ENCODE data around the gene SH3D19. TPM values are rescaled to one million over a fixed set of nuclear protein-coding genes. Genes with fewer than 3 reads are reported as not detected.

SH3D19 gene
- total RNA-seq, 1 experiment from 2014 or later = 19.3 TPM

GRCh38 chr4:151199319-151200190, 125.8 kb downstream of the SH3D19 start:
- no peak for DNase-seq (ENCODE audit: extremely low read depth, low read depth)

GRCh38 chr4:151198748-151199147, 126.7 kb downstream of the SH3D19 start:
- no peak for DNase-seq (ENCODE audit: extremely low read depth, low read depth)

- no peak for DNase-seq (ENCODE audit: extremely low read depth, low read depth)
Measured at GRCh38 chr4:151197247-151197646, 128.2 kb downstream of the SH3D19 start.

- DNase-seq (ENCODE audit: extremely low read depth, low read depth) = no peak
Measured at GRCh38 chr4:151195801-151196200, 129.6 kb downstream of the SH3D19 start.

GRCh38 chr4:151193414-151193813, 132.0 kb downstream of the SH3D19 start:
- no peak for DNase-seq (ENCODE audit: extremely low read depth, low read depth)

- no peak for DNase-seq (ENCODE audit: extremely low read depth, low read depth)
Measured at GRCh38 chr4:151192556-151193235, 132.7 kb downstream of the SH3D19 start.

GRCh38 chr4:151184523-151185458, 140.6 kb downstream of the SH3D19 start:
- no peak for DNase-seq (ENCODE audit: extremely low read depth, low read depth)

- no peak for DNase-seq (ENCODE audit: extremely low read depth, low read depth)
Measured at GRCh38 chr4:151182455-151182996, 142.9 kb downstream of the SH3D19 start.

GRCh38 chr4:151176685-151177084, 148.7 kb downstream of the SH3D19 start:
- DNase-seq (ENCODE audit: extremely low read depth, low read depth) = no peak

GRCh38 chr4:151175754-151176631, 149.4 kb downstream of the SH3D19 start:
- no peak for DNase-seq (ENCODE audit: extremely low read depth, low read depth)

GRCh38 chr4:151175233-151175632, 150.2 kb downstream of the SH3D19 start:
- no peak for DNase-seq (ENCODE audit: extremely low read depth, low read depth)

GRCh38 chr4:151174784-151175183, 150.6 kb downstream of the SH3D19 start:
- DNase-seq (ENCODE audit: extremely low read depth, low read depth) = no peak

GRCh38 chr4:151173871-151174270, 151.5 kb downstream of the SH3D19 start:
- no peak for DNase-seq (ENCODE audit: extremely low read depth, low read depth)

GRCh38 chr4:151169900-151170299, 155.5 kb downstream of the SH3D19 start:
- no peak for DNase-seq (ENCODE audit: extremely low read depth, low read depth)

- DNase-seq (ENCODE audit: extremely low read depth, low read depth) = no peak
Measured at GRCh38 chr4:151169223-151169622, 156.2 kb downstream of the SH3D19 start.

GRCh38 chr4:151167561-151167960, 157.8 kb downstream of the SH3D19 start:
- DNase-seq (ENCODE audit: extremely low read depth, low read depth) = no peak

GRCh38 chr4:151166636-151167035, 158.8 kb downstream of the SH3D19 start:
- DNase-seq (ENCODE audit: extremely low read depth, low read depth) = no peak

GRCh38 chr4:151165205-151166000, 160.0 kb downstream of the SH3D19 start:
- DNase-seq (ENCODE audit: extremely low read depth, low read depth) = no peak

- DNase-seq (ENCODE audit: extremely low read depth, low read depth) = no peak
Measured at GRCh38 chr4:151163855-151164254, 161.6 kb downstream of the SH3D19 start.
